ENCODE measurements around the gene CNIH2. TPM values are rescaled to one million over a fixed set of nuclear protein-coding genes. Genes with fewer than 3 reads are reported as not detected.

CNIH2 gene
- total and polyA plus RNA-seq, 9 of the 15 experiments (the other 6 are each of a cell fraction or from before 2014, with no cell fraction given), result 0.26 to 0.89 (median 0.40) TPM; not detected in 4

- TF ChIP-seq ZNF408 (CRISPR knock-in tag; IDR thresholded peaks at IDR 0.05; ENCODE audit: low read depth) (no peak), FOXJ2 (tag; IDR thresholded peaks at IDR 0.05) (no peak), ZSCAN32 (CRISPR knock-in tag; IDR thresholded peaks at IDR 0.05) (no peak), YBX1 (IDR thresholded peaks at IDR 0.05) (no peak), CEBPB (tag; IDR thresholded peaks at IDR 0.05) (no peak), RUNX1 (IDR thresholded peaks at IDR 0.05; ENCODE audit: low read depth) (no peak), ZBED1 (IDR thresholded peaks at IDR 0.05) (no peak), GTF2E2 (tag; IDR thresholded peaks at IDR 0.05) (no peak), PHTF2 (CRISPR knock-in tag; IDR thresholded peaks at IDR 0.05) (no peak), GTF2F1 (IDR thresholded peaks at IDR 0.05; ENCODE audit: low read depth, low read length) (no peak), KLF16 (IDR thresholded peaks at IDR 0.05) (no peak), ZNF551 (CRISPR knock-in tag; IDR thresholded peaks at IDR 0.05) (no peak), ZNF384 (IDR thresholded peaks at IDR 0.05; ENCODE audit: low read depth, low read length) (no peak), MITF (IDR thresholded peaks at IDR 0.05) (no peak), STAT5A (IDR thresholded peaks at IDR 0.05; ENCODE audit: borderline replicate concordance, low read length) (no peak), MCM7 (IDR thresholded peaks at IDR 0.05) (no peak), FOXP1 (CRISPR knock-in tag; IDR thresholded peaks at IDR 0.05) (peak; percentile 70; the same call in 1 of the 2 replicates), SAFB (IDR thresholded peaks at IDR 0.05; ENCODE audit: borderline replicate concordance, low read depth, low read length) (peak; percentile 36; the same call in 1 of the 2 replicates), SMAD4 (CRISPR knock-in tag; conservative IDR thresholded peaks at IDR 0.05) (no peak), PML (IDR thresholded peaks at IDR 0.05; ENCODE audit: low read length) (no peak)
- TF ChIP-seq, protein P1, sequence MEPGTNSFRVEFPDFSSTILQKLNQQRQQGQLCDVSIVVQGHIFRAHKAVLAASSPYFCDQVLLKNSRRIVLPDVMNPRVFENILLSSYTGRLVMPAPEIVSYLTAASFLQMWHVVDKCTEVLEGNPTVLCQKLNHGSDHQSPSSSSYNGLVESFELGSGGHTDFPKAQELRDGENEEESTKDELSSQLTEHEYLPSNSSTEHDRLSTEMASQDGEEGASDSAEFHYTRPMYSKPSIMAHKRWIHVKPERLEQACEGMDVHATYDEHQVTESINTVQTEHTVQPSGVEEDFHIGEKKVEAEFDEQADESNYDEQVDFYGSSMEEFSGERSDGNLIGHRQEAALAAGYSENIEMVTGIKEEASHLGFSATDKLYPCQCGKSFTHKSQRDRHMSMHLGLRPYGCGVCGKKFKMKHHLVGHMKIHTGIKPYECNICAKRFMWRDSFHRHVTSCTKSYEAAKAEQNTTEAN (CRISPR knock-in tag; IDR thresholded peaks at IDR 0.05), result no peak
- TF ChIP-seq, protein P2, sequence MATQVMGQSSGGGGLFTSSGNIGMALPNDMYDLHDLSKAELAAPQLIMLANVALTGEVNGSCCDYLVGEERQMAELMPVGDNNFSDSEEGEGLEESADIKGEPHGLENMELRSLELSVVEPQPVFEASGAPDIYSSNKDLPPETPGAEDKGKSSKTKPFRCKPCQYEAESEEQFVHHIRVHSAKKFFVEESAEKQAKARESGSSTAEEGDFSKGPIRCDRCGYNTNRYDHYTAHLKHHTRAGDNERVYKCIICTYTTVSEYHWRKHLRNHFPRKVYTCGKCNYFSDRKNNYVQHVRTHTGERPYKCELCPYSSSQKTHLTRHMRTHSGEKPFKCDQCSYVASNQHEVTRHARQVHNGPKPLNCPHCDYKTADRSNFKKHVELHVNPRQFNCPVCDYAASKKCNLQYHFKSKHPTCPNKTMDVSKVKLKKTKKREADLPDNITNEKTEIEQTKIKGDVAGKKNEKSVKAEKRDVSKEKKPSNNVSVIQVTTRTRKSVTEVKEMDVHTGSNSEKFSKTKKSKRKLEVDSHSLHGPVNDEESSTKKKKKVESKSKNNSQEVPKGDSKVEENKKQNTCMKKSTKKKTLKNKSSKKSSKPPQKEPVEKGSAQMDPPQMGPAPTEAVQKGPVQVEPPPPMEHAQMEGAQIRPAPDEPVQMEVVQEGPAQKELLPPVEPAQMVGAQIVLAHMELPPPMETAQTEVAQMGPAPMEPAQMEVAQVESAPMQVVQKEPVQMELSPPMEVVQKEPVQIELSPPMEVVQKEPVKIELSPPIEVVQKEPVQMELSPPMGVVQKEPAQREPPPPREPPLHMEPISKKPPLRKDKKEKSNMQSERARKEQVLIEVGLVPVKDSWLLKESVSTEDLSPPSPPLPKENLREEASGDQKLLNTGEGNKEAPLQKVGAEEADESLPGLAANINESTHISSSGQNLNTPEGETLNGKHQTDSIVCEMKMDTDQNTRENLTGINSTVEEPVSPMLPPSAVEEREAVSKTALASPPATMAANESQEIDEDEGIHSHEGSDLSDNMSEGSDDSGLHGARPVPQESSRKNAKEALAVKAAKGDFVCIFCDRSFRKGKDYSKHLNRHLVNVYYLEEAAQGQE (IDR thresholded peaks at IDR 0.05; ENCODE audit: borderline replicate concordance), result no peak
- TF ChIP-seq, protein P2 (CRISPR knock-in tag; IDR thresholded peaks at IDR 0.05; ENCODE audit: low read depth), result 0 out of 2 replicates have a peak, but pooled peaks have one; percentile 2
These were observed 19.5 kb upstream of the CNIH2 start (continued) for GRCh38 chr11:66258473-66258893.

Measured in K562 (cell line).